Prostate gland (tissue), 2 donors: Measurements from ENCODE around the gene IMMP2L.

Experiments used
- CTCF ChIP-seq, 4 experiments: fragments of 200-600 bp in 2 of 4; fragments of 450-650 bp in 2 of 4; sonication (generic) in 2 of 4; IDR thresholded peaks; 1 replicate in 3 of 4; 2 replicates in 1 of 4; pipeline ENCODE4 v1.5.1; 2016 to 2019; ENCODE audit warnings: antibody characterized with exemption in 4 of 4, mild to moderate bottlenecking in 2 of 4, moderate library complexity in 2 of 4
- POLR2AphosphoS5 ChIP-seq: sonication (generic); formaldehyde crosslinking; IDR thresholded peaks from one replicate; pipeline ENCODE4 v1.6.1; 2017; ENCODE audit warnings: antibody characterized with exemption

GRCh38 chr7:111108000-111108399, 454.3 kb downstream of the IMMP2L start:
- TF ChIP-seq POLR2AphosphoS5 = no peak
- TF ChIP-seq CTCF (IDR thresholded peaks at IDR 0.05) = no peak
